Measurements from ENCODE around the gene NID1. TPM values are rescaled to one million over a fixed set of nuclear protein-coding genes. Genes with fewer than 3 reads are reported as not detected.

NID1 gene
- total RNA-seq, 1 donor from 2014 or later: 45.0 TPM

DNA sequence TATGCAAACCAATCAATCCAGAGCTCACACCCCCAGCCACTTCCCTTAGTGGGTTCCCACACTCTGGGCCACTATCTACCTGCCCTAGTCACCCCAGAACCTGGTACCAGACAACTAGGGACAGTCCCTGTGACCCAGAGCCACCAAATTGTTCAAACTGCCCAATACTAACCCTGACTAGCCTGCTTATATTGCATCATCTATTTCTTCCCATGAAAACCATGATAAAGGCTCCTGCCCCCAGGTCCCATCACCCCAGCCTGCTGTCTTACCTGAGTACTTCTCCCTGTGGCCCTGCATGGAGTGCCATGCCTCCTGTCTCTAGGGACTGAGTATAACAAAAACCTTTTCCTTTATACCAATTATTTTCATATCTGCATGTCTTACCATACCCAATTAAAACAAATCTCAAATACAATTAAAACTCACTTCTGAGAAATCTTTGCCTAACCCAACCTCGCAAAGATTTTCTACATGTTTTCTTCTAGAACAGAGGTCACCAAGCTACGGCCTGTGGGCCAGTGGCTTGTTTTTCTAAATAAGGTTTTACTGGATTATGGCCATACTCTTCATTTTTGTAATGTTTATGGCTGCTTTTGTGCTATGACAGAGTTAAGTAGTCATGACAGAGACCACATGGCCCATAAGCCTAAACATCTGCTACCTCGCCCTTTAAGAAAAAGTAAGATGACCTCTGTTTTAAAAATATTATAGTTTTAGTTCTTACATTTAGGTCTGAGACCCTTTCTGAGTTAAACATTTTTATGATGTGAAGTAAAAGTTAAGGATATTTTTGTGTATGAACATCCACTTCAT is 31.0 kb upstream of the NID1 start:
- no peak for DNase-seq (ENCODE audit: low spot score in 2 of 2, unreplicated experiment in 2 of 2)
- no peak overlapping the region for H3K4me3 Mint-ChIP-seq
- TF ChIP-seq, protein P1, sequence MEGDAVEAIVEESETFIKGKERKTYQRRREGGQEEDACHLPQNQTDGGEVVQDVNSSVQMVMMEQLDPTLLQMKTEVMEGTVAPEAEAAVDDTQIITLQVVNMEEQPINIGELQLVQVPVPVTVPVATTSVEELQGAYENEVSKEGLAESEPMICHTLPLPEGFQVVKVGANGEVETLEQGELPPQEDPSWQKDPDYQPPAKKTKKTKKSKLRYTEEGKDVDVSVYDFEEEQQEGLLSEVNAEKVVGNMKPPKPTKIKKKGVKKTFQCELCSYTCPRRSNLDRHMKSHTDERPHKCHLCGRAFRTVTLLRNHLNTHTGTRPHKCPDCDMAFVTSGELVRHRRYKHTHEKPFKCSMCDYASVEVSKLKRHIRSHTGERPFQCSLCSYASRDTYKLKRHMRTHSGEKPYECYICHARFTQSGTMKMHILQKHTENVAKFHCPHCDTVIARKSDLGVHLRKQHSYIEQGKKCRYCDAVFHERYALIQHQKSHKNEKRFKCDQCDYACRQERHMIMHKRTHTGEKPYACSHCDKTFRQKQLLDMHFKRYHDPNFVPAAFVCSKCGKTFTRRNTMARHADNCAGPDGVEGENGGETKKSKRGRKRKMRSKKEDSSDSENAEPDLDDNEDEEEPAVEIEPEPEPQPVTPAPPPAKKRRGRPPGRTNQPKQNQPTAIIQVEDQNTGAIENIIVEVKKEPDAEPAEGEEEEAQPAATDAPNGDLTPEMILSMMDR (IDR thresholded peaks at IDR 0.05; ENCODE audit: unreplicated experiment): no peak
- peak overlapping the region; percentile 48 for H3K27ac Mint-ChIP-seq
- H3K27me3 Mint-ChIP-seq (ENCODE audit: low read depth): peaks cover 1% of the 10 kb centered on the region
- H3K36me3 Mint-ChIP-seq: peaks cover 5% of the 10 kb centered on the region
- peaks cover 15% of the 10 kb centered on the region for H3K9me3 Mint-ChIP-seq
- H3K4me1 Mint-ChIP-seq: peaks cover 4% of the 10 kb centered on the region

DNA sequence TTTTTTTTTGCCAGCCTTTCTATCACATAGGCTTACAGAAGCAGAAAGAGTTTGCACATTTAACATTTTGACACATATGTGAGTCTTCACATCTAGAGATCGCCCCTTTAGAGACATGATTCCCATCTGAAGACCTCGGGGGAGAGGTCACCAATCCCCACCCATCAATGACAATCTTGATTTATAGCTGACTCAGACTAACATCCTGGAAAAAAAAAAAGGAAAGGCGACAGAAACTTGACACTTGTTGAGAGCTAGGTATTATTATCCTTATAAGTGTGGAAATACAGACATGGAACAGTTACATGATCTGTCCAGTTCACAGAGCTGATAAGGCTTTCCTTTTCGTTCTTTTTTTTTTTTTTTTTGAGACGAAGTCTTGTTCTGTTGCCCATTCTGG is 28.0 kb upstream of the NID1 start:
- TF ChIP-seq, protein P1 (IDR thresholded peaks at IDR 0.05; ENCODE audit: unreplicated experiment): no peak
- Mint-ChIP-seq H3K27me3 (ENCODE audit: low read depth) (peaks cover 1% of the 10 kb centered on the region), H3K36me3 (peaks cover 5% of the 10 kb centered on the region), H3K4me3 (no peak overlapping the region), H3K4me1 (peaks cover 4% of the 10 kb centered on the region), H3K27ac (no peak overlapping the region), H3K9me3 (peaks cover 15% of the 10 kb centered on the region)
- no peak for DNase-seq (ENCODE audit: low spot score in 2 of 2, unreplicated experiment in 2 of 2)

DNA sequence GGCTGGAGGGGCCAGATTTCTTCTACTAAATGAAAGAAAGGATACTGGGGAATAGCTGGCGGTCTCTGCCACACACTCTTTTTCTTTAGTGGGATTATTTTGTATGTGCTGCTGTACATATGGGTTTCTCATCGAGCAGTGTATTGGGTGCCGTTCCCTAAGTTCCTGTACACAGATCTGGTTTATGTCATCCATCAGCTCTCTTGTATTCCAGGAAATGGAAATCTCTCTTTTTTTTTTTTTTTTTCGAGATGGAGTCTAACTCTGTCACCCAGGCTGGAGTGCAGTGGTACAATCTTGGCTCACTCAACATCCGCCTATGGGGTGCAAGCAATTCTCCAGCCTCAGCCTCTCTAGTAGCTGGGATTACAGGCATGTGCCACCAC is 27.0 kb upstream of the NID1 start:
- Mint-ChIP-seq H3K36me3 (peaks cover 5% of the 10 kb centered on the region), H3K4me3 (no peak overlapping the region), H3K9me3 (peaks cover 15% of the 10 kb centered on the region), H3K4me1 (peaks cover 4% of the 10 kb centered on the region), H3K27me3 (ENCODE audit: low read depth) (no peaks in the 10 kb centered on the region), H3K27ac (no peak overlapping the region)
- TF ChIP-seq, protein P1 (IDR thresholded peaks at IDR 0.05; ENCODE audit: unreplicated experiment): no peak
- no peak for DNase-seq (ENCODE audit: low spot score in 2 of 2, unreplicated experiment in 2 of 2)

DNA sequence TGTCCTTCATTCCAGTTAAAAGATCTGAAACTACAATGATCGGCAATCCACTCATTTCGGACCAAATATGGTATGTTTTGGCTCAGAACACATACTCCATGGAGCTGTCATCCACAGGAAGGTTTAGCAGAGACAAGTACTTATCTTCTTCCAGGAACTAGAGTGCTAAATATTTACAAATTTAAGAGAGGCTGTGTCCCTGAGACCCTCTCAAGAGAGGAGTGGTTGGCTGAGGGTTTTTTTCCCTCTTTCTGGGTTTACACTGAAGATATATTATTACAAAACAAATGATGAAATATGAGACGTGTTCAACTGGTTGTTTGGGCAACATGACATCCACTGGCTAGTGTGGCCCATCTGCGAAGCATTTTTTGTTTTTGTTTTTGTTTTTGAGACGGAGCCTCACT is 25.9 kb upstream of the NID1 start:
- H3K27ac Mint-ChIP-seq: no peak overlapping the region
- H3K9me3 Mint-ChIP-seq: peaks cover 10% of the 10 kb centered on the region
- TF ChIP-seq, protein P1 (IDR thresholded peaks at IDR 0.05; ENCODE audit: unreplicated experiment): no peak
- H3K4me1 Mint-ChIP-seq: peaks cover 4% of the 10 kb centered on the region
- no peak overlapping the region for H3K4me3 Mint-ChIP-seq
- no peaks in the 10 kb centered on the region for H3K27me3 Mint-ChIP-seq (ENCODE audit: low read depth)
- no peak for DNase-seq (ENCODE audit: low spot score in 2 of 2, unreplicated experiment in 2 of 2)
- H3K36me3 Mint-ChIP-seq: no peaks in the 10 kb centered on the region

DNA sequence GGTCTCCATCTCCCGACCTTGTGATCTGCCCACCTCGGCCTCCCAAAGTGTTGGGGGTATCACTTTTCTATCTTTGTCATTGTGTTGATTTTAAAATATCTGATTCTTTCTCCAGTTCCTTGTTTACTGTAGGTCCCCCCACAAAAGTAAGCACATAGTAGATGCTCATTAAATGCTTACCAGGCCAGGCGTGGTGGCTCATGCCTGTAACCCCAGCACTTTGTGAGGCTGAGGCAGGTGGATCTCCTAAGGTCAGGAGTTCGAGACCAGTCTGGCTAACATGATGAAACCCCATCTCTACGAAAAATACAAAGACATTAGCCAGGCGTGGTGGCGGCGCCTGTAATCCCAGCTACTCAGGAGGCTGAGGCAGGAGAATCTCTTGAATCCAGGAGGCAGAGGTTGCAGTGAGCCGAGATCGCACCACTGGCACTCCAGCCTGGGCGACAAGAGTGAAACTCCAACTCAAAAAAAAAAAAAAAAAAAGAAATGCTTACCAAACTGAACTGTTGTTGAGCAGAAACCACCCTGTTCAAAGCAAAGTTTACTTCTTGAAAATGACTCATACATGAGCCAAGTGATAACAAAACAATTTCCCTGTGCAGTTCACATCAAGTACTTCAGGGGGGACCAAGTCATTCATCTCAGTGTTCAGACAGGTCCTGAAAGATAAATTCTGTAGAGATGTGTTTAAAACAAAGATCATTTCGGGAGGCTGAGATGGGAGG is 24.3 kb upstream of the NID1 start:
- no peak overlapping the region for H3K4me3 Mint-ChIP-seq
- no peak for DNase-seq (ENCODE audit: low spot score in 2 of 2, unreplicated experiment in 2 of 2)
- H3K4me1 Mint-ChIP-seq: peaks cover 4% of the 10 kb centered on the region
- H3K9me3 Mint-ChIP-seq: peaks cover 6% of the 10 kb centered on the region
- TF ChIP-seq, protein P1 (IDR thresholded peaks at IDR 0.05; ENCODE audit: unreplicated experiment): no peak
- H3K27ac Mint-ChIP-seq: no peak overlapping the region
- no peaks in the 10 kb centered on the region for H3K27me3 Mint-ChIP-seq (ENCODE audit: low read depth)
- H3K36me3 Mint-ChIP-seq: no peaks in the 10 kb centered on the region

All from mesothelial cell of epicardium (in vitro differentiated cells).